Measurements from ENCODE around the gene EMILIN2. TPM values are rescaled to one million over a fixed set of nuclear protein-coding genes. Genes with fewer than 3 reads are reported as not detected.

EMILIN2 gene
- polyA plus RNA-seq, 1 donor (not counting 4 experiments of a cell fraction or from before 2014, with no cell fraction given) = 0.07 TPM

DNA sequence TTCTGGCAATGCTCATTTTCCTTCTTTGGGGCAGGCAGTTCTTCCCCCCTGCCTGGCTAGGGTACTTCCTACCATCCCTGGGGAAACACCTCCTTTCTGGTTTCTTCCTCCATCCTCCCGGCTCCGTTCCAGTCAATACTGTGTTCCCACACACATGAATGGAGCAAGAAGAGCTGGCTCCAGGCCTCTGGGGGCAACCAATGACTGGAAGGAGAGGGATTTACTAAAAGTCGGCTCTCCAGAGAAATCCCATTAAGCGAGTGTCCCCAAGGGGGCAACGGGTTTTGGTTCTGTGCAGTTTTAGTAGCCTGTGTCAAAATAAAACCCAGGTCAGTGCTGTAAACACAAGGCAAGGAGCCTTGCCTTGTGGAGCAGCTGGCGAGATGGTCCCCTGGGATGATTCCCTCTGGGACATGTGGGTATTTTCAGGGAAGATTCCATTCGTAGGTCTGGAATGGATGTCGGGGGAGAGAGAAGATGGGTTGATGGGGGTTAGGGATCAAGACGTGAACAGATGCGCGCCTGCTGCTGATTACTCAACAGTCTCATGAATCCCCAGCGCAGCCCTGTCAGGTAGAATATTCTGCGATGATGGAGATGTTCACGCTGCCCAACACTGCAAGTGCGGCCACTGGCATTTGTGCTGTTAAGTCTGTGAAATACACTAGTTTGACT, 32.0 kb downstream of the EMILIN2 start:
- no peak overlapping the region for H3K9ac ChIP-seq (ENCODE audit: control insufficient read depth, extremely low read depth, insufficient read depth, low read length)
- H2AFZ ChIP-seq (ENCODE audit: control insufficient read depth, low read length) = no peak overlapping the region
- no peak for DNase-seq (ENCODE audit: low read depth, low spot score)
- no peaks in the 10 kb centered on the region for H3K79me2 ChIP-seq (ENCODE audit: control insufficient read depth, insufficient read depth, low read length)
- no peak overlapping the region for H3K27ac ChIP-seq (ENCODE audit: control insufficient read depth, insufficient read depth, low read length)
- no peak overlapping the region for H3K4me3 ChIP-seq (ENCODE audit: control insufficient read depth in 2 of 3, extremely low read depth in 1 of 3, insufficient read depth in 2 of 3, low read depth in 1 of 3, low read length in 3 of 3)
- no peaks in the 10 kb centered on the region for H3K27me3 ChIP-seq (ENCODE audit: control insufficient read depth, extremely low read depth, insufficient read depth, low read length)
- TF ChIP-seq EZH2 (IDR thresholded peaks at IDR 0.05; ENCODE audit: low read length) (no peak), CTCF (optimal IDR thresholded peaks at IDR 0.05 in 1 of 3, IDR thresholded peaks at IDR 0.05 in 1 of 3, conservative IDR thresholded peaks at IDR 0.05 in 1 of 3; ENCODE audit: extremely low read depth in 1 of 3, insufficient read depth in 2 of 3, low read length in 3 of 3) (no peak)
- H4K20me1 ChIP-seq (ENCODE audit: control insufficient read depth, extremely low read depth, insufficient read depth, low read length) = no peaks in the 10 kb centered on the region
- FAIRE-seq = no peak
- no peaks in the 10 kb centered on the region for H3K4me1 ChIP-seq (ENCODE audit: control insufficient read depth, extremely low read depth, insufficient read depth, low read length)
- H3K9me1 ChIP-seq (ENCODE audit: control insufficient read depth, extremely low read depth, insufficient read depth, low read length) = no peaks in the 10 kb centered on the region
- dilution Hi-C loops (cut with MboI; ENCODE audit: extremely low pct_ligation_motif_present, low sequenced_read_pairs) = no loop called here
- H3K4me2 ChIP-seq (ENCODE audit: control insufficient read depth, extremely low read depth, insufficient read depth, low read depth, low read length) = no peak overlapping the region
- no peaks in the 10 kb centered on the region for H3K36me3 ChIP-seq (ENCODE audit: control insufficient read depth in 2 of 2, extremely low read depth in 1 of 2, insufficient read depth in 2 of 2, low read length in 2 of 2)
- no peaks in the 10 kb centered on the region for H3K9me3 ChIP-seq (ENCODE audit: control insufficient read depth, low read depth, low read length)

DNA sequence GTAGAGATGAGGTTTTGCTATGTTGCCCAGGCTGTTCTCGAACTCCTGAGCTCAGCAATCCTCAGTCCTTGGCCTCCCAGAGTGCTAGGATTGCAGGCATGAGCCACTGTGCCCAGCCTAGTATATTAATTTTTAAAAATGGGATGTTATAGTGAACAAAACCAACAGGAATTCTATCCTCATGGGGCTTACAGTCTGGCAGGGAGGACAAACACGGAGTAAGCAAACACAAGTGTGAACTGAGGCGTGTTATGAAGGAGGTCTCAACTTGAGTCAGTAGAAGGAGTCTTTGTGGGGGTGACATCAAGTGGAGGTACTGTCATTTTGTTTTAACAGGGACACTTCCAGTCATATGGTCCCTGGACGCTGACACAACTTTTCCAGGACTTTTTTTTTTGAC, 33.1 kb downstream of the EMILIN2 start:
- Histone ChIP-seq H3K9me1 (ENCODE audit: control insufficient read depth, extremely low read depth, insufficient read depth, low read length) (no peaks in the 10 kb centered on the region), H3K9ac (ENCODE audit: control insufficient read depth, extremely low read depth, insufficient read depth, low read length) (no peak overlapping the region), H3K4me3 (ENCODE audit: control insufficient read depth in 2 of 3, extremely low read depth in 1 of 3, insufficient read depth in 2 of 3, low read depth in 1 of 3, low read length in 3 of 3) (no peak overlapping the region), H3K36me3 (ENCODE audit: control insufficient read depth in 2 of 2, extremely low read depth in 1 of 2, insufficient read depth in 2 of 2, low read length in 2 of 2) (no peaks in the 10 kb centered on the region), H3K9me3 (ENCODE audit: control insufficient read depth, low read depth, low read length) (no peaks in the 10 kb centered on the region), H2AFZ (ENCODE audit: control insufficient read depth, low read length) (no peak overlapping the region), H3K4me2 (ENCODE audit: control insufficient read depth, extremely low read depth, insufficient read depth, low read depth, low read length) (no peak overlapping the region), H4K20me1 (ENCODE audit: control insufficient read depth, extremely low read depth, insufficient read depth, low read length) (no peaks in the 10 kb centered on the region), H3K27me3 (ENCODE audit: control insufficient read depth, extremely low read depth, insufficient read depth, low read length) (no peaks in the 10 kb centered on the region), H3K4me1 (ENCODE audit: control insufficient read depth, extremely low read depth, insufficient read depth, low read length) (no peaks in the 10 kb centered on the region), H3K79me2 (ENCODE audit: control insufficient read depth, insufficient read depth, low read length) (no peaks in the 10 kb centered on the region), H3K27ac (ENCODE audit: control insufficient read depth, insufficient read depth, low read length) (no peak overlapping the region)
- FAIRE-seq = no peak
- dilution Hi-C loops (cut with MboI; ENCODE audit: extremely low pct_ligation_motif_present, low sequenced_read_pairs) = no loop called here
- TF ChIP-seq CTCF (optimal IDR thresholded peaks at IDR 0.05 in 1 of 3, IDR thresholded peaks at IDR 0.05 in 1 of 3, conservative IDR thresholded peaks at IDR 0.05 in 1 of 3; ENCODE audit: extremely low read depth in 1 of 3, insufficient read depth in 2 of 3, low read length in 3 of 3) (no peak), EZH2 (IDR thresholded peaks at IDR 0.05; ENCODE audit: low read length) (no peak)
- DNase-seq (ENCODE audit: low read depth, low spot score) = no peak

Measured in keratinocyte (primary cell).